Stimulated activated CD8-positive, alpha-beta memory T cell treated with anti-CD3 and anti-CD28 coated beads, Interleukin-15, amount 100 ng/mL, for 4 hours (primary cell): ENCODE measurements around the gene C4B.
"Not testable (repeated sequence)": the region's sequence is repeated elsewhere in the genome, so short reads cannot be mapped to it uniquely, and the experiment has no call there.

Experiments
- DNase-seq, 2 donors: peaks; one replicate each; pipeline ENCODE4 v3.0.0-alpha.2; 2020; ENCODE audit warnings: low read depth in 2 of 2

The C4B gene

GRCh38 chr6:31980998-31981397 lies 33.6 kb upstream of the C4B start:
- DNase-seq, result not testable (repeated sequence)

- not testable (repeated sequence) for DNase-seq
Observed at GRCh38 chr6:31981744-31982143, 32.9 kb upstream of the C4B start, which contains the start of gene C4A. C4A (plus strand) TSS chr6:31982057; CDS start chr6:31982108, 51 bp downstream.

GRCh38 chr6:31989363-31989762 lies 25.2 kb upstream of the C4B start:
- not testable (repeated sequence) for DNase-seq

- DNase-seq, result not testable (repeated sequence)
Observed at GRCh38 chr6:31994421-31994820, 20.2 kb upstream of the C4B start.

- DNase-seq, result not testable (repeated sequence)
Observed at GRCh38 chr6:31996385-31996784, 18.2 kb upstream of the C4B start.

- DNase-seq, result not testable (repeated sequence)
Observed at GRCh38 chr6:32002546-32003268, 11.9 kb upstream of the C4B start.

GRCh38 chr6:32003301-32003700 lies 11.3 kb upstream of the C4B start:
- DNase-seq, result not testable (repeated sequence)

- DNase-seq, result not testable (repeated sequence)
Observed at GRCh38 chr6:32004393-32004792, 10.2 kb upstream of the C4B start.

- DNase-seq, result not testable (repeated sequence)
Observed at GRCh38 chr6:32004864-32005537, 9.6 kb upstream of the C4B start.

- DNase-seq, result not testable (repeated sequence)
Observed at GRCh38 chr6:32005538-32005880, 9.1 kb upstream of the C4B start.

GRCh38 chr6:32005991-32006529 lies 8.5 kb upstream of the C4B start:
- DNase-seq, result not testable (repeated sequence)

GRCh38 chr6:32007086-32007485 lies 7.5 kb upstream of the C4B start:
- not testable (repeated sequence) for DNase-seq

GRCh38 chr6:32008037-32008436 lies 6.6 kb upstream of the C4B start:
- not testable (repeated sequence) for DNase-seq

- DNase-seq, result not testable (repeated sequence)
Observed at GRCh38 chr6:32008616-32009015, 6.0 kb upstream of the C4B start.

GRCh38 chr6:32009537-32009936 lies 5.1 kb upstream of the C4B start:
- not testable (repeated sequence) for DNase-seq

GRCh38 chr6:32010856-32011530 lies 3.6 kb upstream of the C4B start:
- DNase-seq, result not testable (repeated sequence)

GRCh38 chr6:32012941-32013617 lies 1.5 kb upstream of the C4B start:
- DNase-seq, result not testable (repeated sequence)

GRCh38 chr6:32013738-32014137 lies 857 bp upstream of the C4B start:
- not testable (repeated sequence) for DNase-seq

- DNase-seq, result not testable (repeated sequence)
Observed at GRCh38 chr6:32022100-32022499, 7.5 kb downstream of the C4B start.

- not testable (repeated sequence) for DNase-seq
Observed at GRCh38 chr6:32028631-32029030, 14.0 kb downstream of the C4B start.

- not testable (repeated sequence) for DNase-seq
Observed at GRCh38 chr6:32029553-32029952, 15.0 kb downstream of the C4B start.
